RCC 7860 (cell line): ENCODE measurements around the gene CMBL.

Source experiments
- DNase-seq: peaks from one replicate; pipeline ENCODE4 v3.0.0-alpha.2; 2015; ENCODE audit warnings: low spot score
- FAIRE-seq: peaks from 2 replicates; lab custom pipeline; 2012; peaks lifted over from hg19 to GRCh38; lab: Jason Lieb, UNC

Gene CMBL

GRCh38 chr5:10229306-10230048 is 78.2 kb downstream of the CMBL start:
- peak; percentile 33 for FAIRE-seq
- peak; percentile 89 for DNase-seq

- FAIRE-seq, result peak; percentile 59
Measured at GRCh38 chr5:10228288-10228687, 79.4 kb downstream of the CMBL start.

More at GRCh38 chr5:10228288-10228687, 79.4 kb downstream of the CMBL start:
- no peak for DNase-seq
